ENCODE data around the gene PWWP2B.

Gene PWWP2B

DNA sequence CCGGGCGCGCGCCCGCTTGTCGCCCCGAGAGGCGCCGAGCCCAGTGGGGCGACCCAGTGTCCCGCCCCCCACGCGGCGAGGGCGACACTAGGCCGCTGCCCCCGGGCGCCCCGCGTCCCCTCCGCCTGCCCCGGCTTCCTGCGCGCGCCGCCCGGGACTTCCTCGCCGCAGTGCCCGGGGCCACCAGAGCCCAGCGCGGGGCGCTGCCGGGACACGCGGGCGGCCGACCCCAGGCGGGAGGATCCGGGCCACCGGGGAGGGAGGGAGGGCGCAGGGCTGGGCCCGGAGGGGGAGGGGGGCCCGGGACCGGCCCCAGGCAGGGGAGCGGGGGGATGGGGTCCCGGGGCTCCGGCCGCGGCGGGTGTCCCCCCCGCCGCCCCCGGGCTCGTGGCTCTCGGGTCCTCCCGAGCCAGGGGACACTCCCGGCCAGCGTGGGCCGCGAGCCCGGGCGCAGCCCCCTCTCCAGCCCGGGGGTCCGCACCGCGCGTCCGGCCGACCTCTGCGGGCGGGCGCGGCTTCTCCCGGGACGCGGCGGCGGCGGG is 435 bp upstream of the PWWP2B start:
- peaks cover 15% of the 10 kb centered on the region for H3K4me1 ChIP-seq (ENCODE audit: insufficient read depth, low read length)
- H3K36me3 ChIP-seq (ENCODE audit: insufficient read depth, low read length), result no peaks in the 10 kb centered on the region
- H3K9me3 ChIP-seq (ENCODE audit: low read length), result no peaks in the 10 kb centered on the region
- H3K27me3 ChIP-seq (ENCODE audit: insufficient read depth, low read length), result no peaks in the 10 kb centered on the region
- H2AFZ ChIP-seq (ENCODE audit: low read depth, low read length), result peak overlapping the region; percentile 54
- H3K4me3 ChIP-seq (ENCODE audit: low read length), result peak overlapping the region; percentile 75

DNA sequence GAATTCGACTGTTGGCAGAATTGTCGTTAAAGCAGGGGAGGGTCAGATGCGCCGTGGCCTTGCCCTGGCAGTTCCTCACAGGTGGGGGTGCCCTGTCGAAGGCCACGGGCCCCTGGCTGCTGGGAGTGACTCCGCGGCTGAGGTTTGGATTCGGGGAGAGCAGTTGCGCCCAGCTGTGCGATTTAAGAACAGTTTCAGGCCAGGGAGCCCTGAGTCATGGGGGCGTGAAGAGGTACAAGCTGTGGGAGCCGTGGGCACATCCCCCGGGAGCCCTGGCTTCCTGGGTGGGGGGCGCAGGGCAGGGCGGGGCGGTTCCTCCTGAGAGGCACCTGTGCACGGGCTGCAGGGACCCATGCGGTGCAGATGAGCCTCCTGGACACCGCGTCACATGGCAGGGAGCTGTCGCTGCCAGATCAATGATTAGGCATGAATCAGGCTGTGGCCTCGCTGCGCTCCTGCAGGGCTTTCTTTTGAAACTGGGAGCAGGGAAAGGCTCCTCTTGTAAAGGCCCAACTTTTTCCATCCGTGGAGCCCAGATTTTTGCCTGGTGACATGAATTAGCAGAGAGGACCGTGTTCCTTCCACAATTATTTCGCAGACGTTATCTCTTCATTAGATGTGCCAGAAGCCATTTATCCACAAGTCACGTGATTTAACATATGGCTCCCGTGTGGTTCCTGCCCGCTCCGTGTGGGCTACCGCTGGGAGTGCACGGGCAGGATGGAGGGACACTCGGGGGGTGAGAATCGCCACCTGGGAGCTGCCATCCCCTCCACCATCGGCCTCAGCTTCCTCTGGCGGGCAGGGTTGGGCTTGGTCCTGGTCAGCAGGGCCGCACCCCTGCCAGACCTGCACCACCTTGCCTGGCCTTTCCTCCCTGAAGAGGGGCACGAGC is 918 bp downstream of the PWWP2B start:
- Histone ChIP-seq H2AFZ (ENCODE audit: low read depth, low read length) (no peak overlapping the region), H3K4me1 (ENCODE audit: insufficient read depth, low read length) (peaks cover 15% of the 10 kb centered on the region), H3K4me3 (ENCODE audit: low read length) (peak overlapping the region; percentile 75), H3K36me3 (ENCODE audit: insufficient read depth, low read length) (no peaks in the 10 kb centered on the region), H3K9me3 (ENCODE audit: low read length) (no peaks in the 10 kb centered on the region), H3K27me3 (ENCODE audit: insufficient read depth, low read length) (no peaks in the 10 kb centered on the region)

DNA sequence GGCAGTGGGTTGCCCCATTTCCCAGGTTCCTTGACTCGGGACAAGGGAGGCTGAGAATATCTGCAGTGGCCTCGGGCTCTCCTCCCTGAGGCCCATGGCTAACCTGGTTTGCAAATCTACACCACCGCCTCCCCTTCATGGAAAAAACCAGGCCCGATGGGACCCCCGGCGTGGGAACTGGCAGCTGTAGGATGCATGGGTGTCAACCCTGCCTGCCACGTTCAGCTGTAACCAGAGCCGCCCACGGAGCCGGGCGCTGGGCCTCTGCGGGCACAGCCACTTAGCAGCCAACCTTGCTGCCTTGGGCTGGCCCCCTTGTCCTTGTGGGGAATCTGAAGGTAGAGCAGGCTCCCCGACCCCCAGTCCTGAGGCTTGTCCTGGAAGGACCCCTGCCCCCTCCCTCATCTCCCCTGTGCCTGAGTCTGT is 1.6 kb downstream of the PWWP2B start:
- H3K4me3 ChIP-seq (ENCODE audit: low read length), result no peak overlapping the region
- no peaks in the 10 kb centered on the region for H3K36me3 ChIP-seq (ENCODE audit: insufficient read depth, low read length)
- no peak overlapping the region for H2AFZ ChIP-seq (ENCODE audit: low read depth, low read length)
- H3K4me1 ChIP-seq (ENCODE audit: insufficient read depth, low read length), result peaks cover 15% of the 10 kb centered on the region
- no peaks in the 10 kb centered on the region for H3K9me3 ChIP-seq (ENCODE audit: low read length)
- H3K27me3 ChIP-seq (ENCODE audit: insufficient read depth, low read length), result no peaks in the 10 kb centered on the region

- Histone ChIP-seq H3K27me3 (ENCODE audit: insufficient read depth, low read length) (no peaks in the 10 kb centered on the region), H3K36me3 (ENCODE audit: insufficient read depth, low read length) (no peaks in the 10 kb centered on the region), H3K9me3 (ENCODE audit: low read length) (no peaks in the 10 kb centered on the region), H3K4me1 (ENCODE audit: insufficient read depth, low read length) (peaks cover 15% of the 10 kb centered on the region), H3K4me3 (ENCODE audit: low read length) (no peak overlapping the region), H2AFZ (ENCODE audit: low read depth, low read length) (no peak overlapping the region)
Observed at GRCh38 chr10:132399117-132400035, 2.4 kb downstream of the PWWP2B start.

DNA sequence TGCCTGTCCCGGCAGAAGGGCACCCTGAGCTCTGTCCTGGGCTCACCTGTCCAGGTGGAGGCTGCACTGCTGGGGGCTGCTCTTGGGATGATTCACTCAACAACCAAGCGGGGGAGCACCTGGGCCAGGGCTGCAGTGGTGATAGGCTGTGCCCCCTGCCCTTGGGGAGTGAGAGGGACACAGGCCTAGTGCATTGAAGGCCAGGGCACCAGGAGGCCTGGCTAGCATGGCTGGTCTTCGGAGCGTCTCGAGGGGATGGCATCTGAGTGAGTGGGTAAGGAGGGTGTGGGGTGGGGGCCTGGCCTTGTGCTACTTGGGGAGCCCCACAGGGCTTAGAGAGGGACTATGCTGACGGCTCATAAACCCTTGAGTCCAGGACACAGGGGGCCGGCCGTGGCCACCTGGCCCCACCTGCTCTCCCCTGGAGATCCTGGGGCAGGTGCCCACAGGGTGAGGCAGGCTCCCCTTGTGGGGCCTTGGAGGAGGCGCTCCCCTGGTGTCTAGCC is 3.1 kb downstream of the PWWP2B start:
- peaks cover 1% of the 10 kb centered on the region for H3K36me3 ChIP-seq (ENCODE audit: insufficient read depth, low read length)
- no peaks in the 10 kb centered on the region for H3K27me3 ChIP-seq (ENCODE audit: insufficient read depth, low read length)
- no peak overlapping the region for H3K4me3 ChIP-seq (ENCODE audit: low read length)
- no peak overlapping the region for H2AFZ ChIP-seq (ENCODE audit: low read depth, low read length)
- H3K9me3 ChIP-seq (ENCODE audit: low read length), result no peaks in the 10 kb centered on the region
- peaks cover 15% of the 10 kb centered on the region for H3K4me1 ChIP-seq (ENCODE audit: insufficient read depth, low read length)

DNA sequence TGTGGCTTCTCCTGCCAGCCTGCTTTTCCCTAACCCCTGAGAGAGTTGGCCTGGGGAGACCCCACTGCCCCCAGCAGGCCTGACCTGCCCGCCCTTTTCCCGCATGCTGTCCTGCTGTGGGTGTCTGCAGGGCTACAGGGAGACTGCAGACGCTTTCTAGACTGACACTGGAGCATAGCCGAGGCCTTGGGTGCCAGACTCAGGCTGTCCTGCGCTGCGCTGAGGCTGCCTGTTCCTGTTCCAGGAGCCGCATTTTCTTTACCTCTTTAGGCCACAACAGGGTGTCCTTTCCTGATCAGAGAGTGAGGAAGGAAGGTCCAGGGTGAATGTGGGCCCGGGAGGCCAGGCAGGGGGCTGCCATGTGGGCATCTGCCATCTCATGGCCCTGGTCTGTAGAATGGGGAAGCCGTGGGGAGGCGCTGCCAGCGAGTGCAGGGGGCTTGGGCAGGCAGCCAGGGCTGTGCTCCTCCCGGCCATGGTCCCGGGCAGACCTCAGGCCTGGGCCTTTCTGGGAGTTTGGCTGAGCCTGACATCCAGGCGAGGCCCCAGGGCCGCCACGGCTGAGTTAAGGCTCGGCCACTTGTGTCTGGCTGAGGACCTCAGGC is 3.6 kb downstream of the PWWP2B start:
- no peak overlapping the region for H3K4me3 ChIP-seq (ENCODE audit: low read length)
- peaks cover 7% of the 10 kb centered on the region for H3K36me3 ChIP-seq (ENCODE audit: insufficient read depth, low read length)
- no peaks in the 10 kb centered on the region for H3K9me3 ChIP-seq (ENCODE audit: low read length)
- no peaks in the 10 kb centered on the region for H3K27me3 ChIP-seq (ENCODE audit: insufficient read depth, low read length)
- peaks cover 11% of the 10 kb centered on the region for H3K4me1 ChIP-seq (ENCODE audit: insufficient read depth, low read length)
- H2AFZ ChIP-seq (ENCODE audit: low read depth, low read length), result no peak overlapping the region

DNA sequence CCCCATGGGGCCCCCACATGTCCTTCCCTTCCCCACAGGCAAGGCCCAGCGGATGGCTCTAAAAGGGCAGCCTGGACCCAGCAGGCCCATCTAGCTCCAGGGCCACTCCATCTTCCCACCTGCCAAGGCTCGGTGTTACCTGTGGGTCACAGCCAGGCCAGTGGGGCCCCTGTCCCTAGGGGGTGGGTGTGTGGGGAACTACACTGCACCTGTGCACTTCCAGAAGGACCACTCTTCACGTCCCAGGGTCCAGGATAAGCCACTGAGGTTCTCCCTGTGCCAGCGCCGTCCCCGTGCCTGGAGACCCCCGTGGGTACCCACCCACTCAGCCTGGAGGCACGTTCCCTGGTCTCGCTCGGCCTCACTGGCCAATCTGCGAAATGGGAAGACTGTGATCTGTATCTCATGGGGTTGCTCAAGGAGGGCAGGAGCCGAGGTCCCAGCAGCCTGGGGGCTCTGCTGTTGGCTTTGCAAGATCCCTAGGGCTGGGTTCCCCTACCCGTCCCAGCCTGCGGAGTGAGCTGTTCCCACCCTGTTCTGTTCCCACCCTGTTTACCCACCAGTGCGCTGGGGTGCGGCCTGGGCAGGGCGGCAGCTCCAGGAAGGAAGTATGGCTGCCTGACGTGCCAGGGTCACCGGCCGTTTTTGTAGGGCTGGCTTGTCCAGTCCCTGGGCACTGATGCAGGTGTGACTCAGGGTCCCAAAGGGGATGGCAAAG is 4.6 kb downstream of the PWWP2B start:
- Histone ChIP-seq H2AFZ (ENCODE audit: low read depth, low read length) (no peak overlapping the region), H3K9me3 (ENCODE audit: low read length) (no peaks in the 10 kb centered on the region), H3K4me1 (ENCODE audit: insufficient read depth, low read length) (peaks cover 9% of the 10 kb centered on the region), H3K4me3 (ENCODE audit: low read length) (no peak overlapping the region), H3K36me3 (ENCODE audit: insufficient read depth, low read length) (peaks cover 15% of the 10 kb centered on the region), H3K27me3 (ENCODE audit: insufficient read depth, low read length) (no peaks in the 10 kb centered on the region)

DNA sequence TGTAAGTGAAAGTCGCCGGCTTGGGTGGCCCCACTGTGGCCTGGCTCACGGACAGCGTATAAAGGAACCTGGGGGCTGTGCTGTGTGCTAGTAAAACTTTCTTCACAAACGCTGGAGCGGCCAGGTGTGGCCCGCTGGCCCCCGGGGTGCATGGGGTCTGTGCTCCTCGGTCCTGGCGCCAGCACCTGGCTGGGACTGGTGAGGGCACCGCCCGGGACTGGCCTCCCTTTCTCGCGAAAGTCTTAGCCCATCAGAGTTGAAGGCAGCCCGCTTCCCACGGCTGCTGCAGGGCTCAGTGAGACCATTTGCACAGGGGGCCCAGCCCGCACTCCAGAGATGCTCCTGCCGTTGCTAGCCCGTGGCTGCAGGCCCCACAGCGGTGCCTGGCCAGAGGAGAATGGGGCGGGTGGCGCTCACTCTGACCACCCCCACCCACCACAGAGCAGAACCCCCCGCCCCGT is 5.8 kb downstream of the PWWP2B start:
- H3K9me3 ChIP-seq (ENCODE audit: low read length), result no peaks in the 10 kb centered on the region
- no peak overlapping the region for H3K4me3 ChIP-seq (ENCODE audit: low read length)
- no peak overlapping the region for H2AFZ ChIP-seq (ENCODE audit: low read depth, low read length)
- no peaks in the 10 kb centered on the region for H3K27me3 ChIP-seq (ENCODE audit: insufficient read depth, low read length)
- peaks cover 15% of the 10 kb centered on the region for H3K36me3 ChIP-seq (ENCODE audit: insufficient read depth, low read length)
- H3K4me1 ChIP-seq (ENCODE audit: insufficient read depth, low read length), result peaks cover 6% of the 10 kb centered on the region

DNA sequence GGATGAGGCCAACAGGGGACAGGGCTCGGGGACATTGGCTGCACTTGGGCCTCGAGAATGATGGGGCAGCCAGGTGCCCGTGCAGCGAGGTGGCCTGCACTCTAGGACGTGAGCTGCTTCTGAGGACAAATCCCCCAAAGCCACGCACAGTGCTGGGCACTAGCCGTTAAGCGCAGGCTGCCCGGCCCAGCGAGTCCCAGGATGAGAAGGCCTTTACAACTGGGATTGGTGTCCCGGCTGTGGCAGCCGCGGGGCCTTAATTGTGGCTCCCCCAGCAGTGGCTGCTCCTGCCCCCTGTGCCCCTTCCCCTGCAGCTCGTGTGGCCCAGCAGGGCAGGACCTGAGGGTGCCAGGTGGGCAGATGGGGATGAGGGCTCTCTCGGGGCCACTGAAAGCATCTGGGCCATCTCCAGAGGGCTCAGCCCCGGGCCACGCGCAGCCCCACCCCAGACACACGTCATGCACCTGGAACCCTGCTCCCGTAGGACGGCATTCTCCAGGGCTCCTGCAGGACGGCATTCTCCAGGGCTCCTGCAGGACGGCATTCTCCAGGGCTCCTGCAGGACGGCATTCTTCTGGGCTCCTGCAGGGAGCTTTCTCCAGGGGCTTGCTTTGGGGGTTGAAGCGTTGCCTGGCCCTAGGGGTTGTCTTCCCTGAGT is 6.6 kb downstream of the PWWP2B start:
- Histone ChIP-seq H3K4me3 (ENCODE audit: low read length) (no peak overlapping the region), H3K27me3 (ENCODE audit: insufficient read depth, low read length) (no peaks in the 10 kb centered on the region), H3K4me1 (ENCODE audit: insufficient read depth, low read length) (no peaks in the 10 kb centered on the region), H3K9me3 (ENCODE audit: low read length) (no peaks in the 10 kb centered on the region), H2AFZ (ENCODE audit: low read depth, low read length) (no peak overlapping the region), H3K36me3 (ENCODE audit: insufficient read depth, low read length) (peaks cover 15% of the 10 kb centered on the region)

DNA sequence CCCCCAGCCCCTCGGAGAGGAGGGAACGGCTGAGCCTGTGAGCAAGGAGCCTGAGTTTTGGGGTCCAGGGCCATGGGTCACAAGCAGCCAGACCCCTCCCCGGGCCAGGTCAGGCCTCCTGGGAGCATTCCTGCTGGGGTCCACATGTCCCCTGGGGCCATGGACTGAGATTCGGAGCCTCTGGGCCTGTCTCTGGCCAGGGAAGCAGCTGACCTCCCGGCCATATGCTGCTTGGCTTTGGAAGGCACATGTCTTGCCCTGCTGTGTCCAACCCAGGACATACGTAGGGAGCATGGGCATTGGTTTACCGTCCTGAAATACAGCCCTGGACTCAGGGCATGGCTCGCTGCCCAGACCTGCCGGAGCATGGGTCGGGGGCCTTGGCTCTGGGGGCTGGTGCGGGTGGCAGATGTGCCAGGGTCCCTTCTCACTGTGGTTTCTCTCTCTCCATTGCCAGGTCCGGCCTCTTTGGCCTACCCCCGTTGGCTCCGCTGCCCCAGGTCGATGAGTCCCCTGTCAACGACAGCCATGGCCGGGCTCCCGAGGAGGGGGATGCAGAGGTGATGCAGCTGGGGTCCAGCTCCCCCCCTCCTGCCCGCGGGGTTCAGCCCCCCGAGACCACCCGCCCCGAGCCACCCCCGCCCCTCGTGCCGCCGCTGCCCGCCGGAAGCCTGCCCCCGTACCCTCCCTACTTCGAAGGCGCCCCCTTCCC is 7.3 kb downstream of the PWWP2B start:
- H2AFZ ChIP-seq (ENCODE audit: low read depth, low read length), result no peak overlapping the region
- H3K9me3 ChIP-seq (ENCODE audit: low read length), result no peaks in the 10 kb centered on the region
- no peaks in the 10 kb centered on the region for H3K27me3 ChIP-seq (ENCODE audit: insufficient read depth, low read length)
- H3K4me1 ChIP-seq (ENCODE audit: insufficient read depth, low read length), result no peaks in the 10 kb centered on the region
- H3K36me3 ChIP-seq (ENCODE audit: insufficient read depth, low read length), result peaks cover 15% of the 10 kb centered on the region
- no peak overlapping the region for H3K4me3 ChIP-seq (ENCODE audit: low read length)

GRCh38 chr10:132404911-132405462 is 8.0 kb downstream of the PWWP2B start:
- no peaks in the 10 kb centered on the region for H3K9me3 ChIP-seq (ENCODE audit: low read length)

More at GRCh38 chr10:132404911-132405462, 8.0 kb downstream of the PWWP2B start:
- no peaks in the 10 kb centered on the region for H3K4me1 ChIP-seq (ENCODE audit: insufficient read depth, low read length)
- no peak overlapping the region for H2AFZ ChIP-seq (ENCODE audit: low read depth, low read length)
- H3K36me3 ChIP-seq (ENCODE audit: insufficient read depth, low read length), result peaks cover 15% of the 10 kb centered on the region
- H3K27me3 ChIP-seq (ENCODE audit: insufficient read depth, low read length), result no peaks in the 10 kb centered on the region
- H3K4me3 ChIP-seq (ENCODE audit: low read length), result no peak overlapping the region
